Eye (tissue), 1 donor: ENCODE data around the gene SERPINA9.
"Not testable (repeated sequence)": the region's sequence is repeated elsewhere in the genome, so short reads cannot be mapped to it uniquely, and the experiment has no call there.

Experiments used
- DNase-seq: peaks from one replicate; pipeline ENCODE4 v3.0.0-alpha.2; 2015

SERPINA9 gene, protein sequence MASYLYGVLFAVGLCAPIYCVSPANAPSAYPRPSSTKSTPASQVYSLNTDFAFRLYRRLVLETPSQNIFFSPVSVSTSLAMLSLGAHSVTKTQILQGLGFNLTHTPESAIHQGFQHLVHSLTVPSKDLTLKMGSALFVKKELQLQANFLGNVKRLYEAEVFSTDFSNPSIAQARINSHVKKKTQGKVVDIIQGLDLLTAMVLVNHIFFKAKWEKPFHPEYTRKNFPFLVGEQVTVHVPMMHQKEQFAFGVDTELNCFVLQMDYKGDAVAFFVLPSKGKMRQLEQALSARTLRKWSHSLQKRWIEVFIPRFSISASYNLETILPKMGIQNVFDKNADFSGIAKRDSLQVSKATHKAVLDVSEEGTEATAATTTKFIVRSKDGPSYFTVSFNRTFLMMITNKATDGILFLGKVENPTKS

DNA sequence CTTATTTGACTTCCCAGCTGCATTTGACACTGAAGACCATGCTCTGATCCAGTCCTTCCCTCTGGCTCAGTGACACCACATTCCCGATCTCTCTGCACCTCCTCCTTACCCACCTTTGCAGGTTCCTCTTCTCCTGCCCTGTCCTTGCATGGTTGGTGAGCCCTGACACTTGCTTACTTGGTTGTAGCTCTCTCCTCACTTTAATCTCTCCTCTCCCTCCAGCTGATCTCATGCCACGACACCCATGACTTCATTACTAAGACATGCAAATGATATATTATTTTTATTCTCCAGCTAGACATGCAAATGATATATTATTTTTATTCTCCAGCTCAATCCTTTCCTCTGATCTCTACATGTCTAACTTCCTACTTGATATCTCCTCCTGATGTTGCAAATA, at the start of gene SERPINA9:
TSS of gene SERPINA9 (minus strand) at position 175 of the 400 bp plus-strand sequence. CDS start 6,357 bp downstream, outside the sequence.
- no peak for DNase-seq

DNA sequence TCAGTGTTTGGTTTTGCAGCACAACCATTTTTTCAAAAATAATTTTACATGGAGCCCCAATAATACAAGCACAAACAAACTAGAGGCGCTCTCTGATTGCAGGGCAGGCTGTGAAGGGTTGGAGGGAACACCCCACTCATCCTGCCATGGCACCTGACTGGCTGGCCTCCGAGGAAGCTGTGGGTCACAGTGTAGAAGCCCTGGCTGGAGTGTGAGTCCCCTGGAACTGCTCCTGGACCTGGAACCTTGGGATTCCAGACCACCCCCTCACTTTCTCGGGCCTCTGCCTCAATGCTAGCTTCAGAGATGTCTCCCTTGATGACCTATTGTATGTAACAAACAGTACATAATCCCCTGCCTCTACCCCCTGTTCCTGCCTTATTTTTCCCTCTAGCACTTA, 48.1 kb upstream of the SERPINA9 start:
- DNase-seq, result no peak

DNA sequence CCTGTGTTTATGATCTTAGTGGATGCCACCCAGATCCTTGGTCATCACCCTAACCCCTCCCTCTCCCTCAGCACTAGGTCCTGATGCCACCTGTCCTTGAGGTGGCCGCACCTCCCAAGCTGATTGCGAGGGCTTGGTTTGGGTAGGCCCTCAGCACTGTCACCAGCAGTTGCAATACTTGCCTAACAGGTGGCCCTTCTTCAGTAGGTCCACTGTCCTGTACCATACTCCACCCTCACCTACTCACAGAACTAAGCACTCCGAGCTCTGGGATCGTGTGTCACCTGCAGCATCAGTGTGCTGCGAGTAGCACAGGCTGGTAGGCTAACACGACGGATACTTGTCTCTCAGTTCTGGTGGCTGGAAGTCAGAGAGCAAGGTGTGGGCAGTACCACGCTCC, 47.3 kb upstream of the SERPINA9 start:
- DNase-seq, result no peak

DNA sequence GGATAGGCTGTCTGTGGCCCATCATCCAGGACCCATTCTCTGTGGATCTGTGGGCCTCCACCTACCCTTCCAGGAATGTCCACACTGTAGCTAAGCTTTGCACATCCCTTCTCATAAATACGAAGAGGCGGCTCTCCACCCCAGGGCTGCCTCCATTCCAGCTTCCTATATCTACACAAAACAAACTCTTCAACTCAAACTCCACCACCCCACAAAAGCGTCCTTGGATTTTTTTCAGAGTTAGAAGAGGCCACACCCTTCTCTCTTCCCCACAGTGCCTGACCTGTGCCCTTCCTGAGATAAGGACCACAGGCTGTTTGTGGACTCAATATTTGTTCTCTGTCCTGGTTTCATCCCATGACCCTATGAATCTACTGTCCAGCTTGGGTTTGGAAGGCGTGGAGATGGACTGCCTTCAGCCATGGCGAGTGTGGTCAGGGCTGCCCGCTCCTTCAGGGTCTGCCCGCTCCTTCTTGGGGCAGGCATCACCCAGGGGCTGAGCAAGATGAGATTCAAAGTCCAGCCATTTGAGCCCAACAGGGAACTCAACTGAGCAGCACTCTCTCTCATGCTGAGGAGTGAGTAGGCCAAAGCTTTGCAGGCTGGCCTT, 46.2 kb upstream of the SERPINA9 start:
- no peak for DNase-seq

DNA sequence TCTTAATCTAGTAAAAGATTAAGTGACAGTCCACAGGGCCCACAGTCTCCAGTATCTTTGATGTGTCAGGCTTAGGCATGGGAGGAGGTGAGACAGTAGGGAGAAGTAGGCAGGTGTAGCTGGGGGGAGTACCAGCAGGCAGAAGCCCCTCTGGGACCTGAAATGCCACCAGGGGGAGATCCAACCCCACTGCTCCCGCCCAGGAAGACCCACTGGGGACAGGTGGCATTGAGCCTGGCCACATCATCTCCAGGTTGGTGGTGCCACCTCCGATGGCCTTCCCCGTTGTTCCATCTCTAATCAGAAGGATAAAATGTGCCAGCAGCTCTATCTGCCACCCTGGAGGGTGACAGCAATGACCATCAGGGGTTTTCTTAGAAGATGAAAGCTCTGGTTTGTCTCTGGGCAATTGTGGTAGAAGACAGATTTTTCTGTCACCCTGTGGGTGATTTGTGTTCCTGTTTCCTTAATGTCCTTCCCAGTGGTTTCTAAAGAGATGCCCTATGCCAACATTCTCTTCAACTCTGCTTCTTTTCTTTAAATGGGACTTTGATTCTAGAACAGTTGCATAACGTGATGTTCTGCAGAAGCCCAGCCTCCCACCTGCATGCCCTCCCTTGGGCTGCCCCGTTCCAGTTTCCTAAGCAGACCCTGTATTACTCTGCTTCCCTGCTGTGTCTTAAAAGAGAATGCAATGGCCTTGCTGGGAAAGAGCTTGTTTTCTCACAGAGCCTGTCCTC, 45.5 kb upstream of the SERPINA9 start:
- DNase-seq, result no peak

DNA sequence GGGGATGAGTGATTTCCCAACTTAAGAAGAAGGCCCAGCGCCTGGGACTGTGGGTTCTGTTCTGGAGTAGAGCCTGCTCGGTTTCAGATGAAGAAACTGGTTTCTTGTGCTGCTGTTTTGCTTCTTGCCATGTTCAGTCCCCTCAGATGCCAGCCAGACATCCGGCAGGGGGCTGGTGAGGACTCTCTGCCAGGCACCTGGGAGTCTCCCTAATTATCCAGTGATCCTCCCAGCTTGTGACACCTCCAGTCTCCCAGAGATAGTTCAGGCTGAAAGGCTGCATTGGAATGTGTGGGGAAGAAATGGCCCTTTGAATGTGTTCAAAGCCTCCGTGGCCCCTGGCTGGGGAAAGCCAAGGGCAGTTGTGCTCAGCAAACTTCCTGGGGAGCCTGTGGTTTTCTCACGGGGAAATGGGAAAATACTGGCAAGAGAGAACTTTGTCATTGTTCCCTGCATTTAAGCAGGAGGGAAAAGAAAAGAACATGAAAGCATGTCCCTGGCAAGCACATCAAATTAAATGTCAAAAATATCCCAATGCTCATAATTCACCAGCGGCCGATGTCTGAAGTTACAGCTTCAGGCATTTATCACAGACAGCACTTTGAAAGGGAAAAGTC, 41.8 kb upstream of the SERPINA9 start:
- no peak for DNase-seq

DNA sequence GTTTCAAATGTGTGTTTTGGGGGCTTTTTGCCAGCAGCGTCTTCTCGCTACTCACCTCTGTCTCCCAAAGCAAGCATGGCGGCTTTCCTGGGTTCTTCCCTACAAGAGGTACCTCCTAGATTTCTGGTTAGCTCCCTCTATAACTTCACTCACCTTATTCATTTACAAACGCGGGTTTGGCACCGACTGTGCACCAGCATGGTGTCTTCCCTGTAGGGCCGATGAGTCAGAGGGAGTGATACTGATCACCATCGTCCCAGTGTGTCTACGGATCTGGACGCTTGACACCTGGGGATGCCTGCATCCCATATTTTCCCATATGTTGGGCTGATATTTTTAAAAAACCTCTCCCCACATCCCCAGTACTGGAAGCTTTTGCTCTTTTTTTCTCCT, 41.2 kb upstream of the SERPINA9 start:
- no peak for DNase-seq

DNA sequence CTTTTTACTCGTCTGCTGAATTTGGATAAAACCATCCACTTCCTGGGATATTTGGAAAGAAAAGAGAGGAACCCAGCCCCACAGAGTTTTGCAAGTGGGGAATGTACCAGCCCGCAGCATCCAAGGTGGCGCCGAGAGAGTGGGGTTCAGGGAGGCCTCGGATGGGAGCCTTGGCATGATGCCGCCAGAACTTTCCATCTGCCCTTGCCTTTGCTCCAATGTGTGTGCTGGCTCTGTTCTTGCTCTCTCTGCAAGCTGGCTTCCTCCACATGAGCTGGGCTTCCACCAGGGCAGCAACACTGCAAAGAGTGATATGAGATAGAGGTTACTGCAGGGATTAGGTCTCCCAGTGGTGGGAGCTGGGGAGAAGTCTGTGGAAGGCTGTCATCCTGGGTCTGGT, 39.9 kb upstream of the SERPINA9 start:
- DNase-seq, result no peak

DNA sequence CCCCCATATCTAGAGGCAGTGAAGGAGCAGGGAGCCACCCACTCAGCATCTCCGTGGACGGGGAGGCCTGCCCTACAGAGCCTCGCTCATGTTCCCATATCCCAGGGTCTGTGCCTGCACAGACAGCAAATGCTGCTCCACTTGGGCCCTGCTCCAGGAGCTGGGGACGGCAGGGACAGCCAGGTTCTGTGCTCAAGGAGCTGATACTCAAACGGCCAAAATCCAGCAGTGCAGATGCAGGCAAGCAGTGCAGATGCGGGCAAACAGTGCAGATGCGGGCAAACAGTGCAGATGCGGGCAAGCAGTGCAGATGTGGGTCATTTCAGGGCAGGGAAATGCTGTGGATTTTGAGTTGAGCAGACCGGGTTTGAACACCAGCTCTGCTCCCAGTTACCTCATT, 39.4 kb upstream of the SERPINA9 start:
- no peak for DNase-seq

DNA sequence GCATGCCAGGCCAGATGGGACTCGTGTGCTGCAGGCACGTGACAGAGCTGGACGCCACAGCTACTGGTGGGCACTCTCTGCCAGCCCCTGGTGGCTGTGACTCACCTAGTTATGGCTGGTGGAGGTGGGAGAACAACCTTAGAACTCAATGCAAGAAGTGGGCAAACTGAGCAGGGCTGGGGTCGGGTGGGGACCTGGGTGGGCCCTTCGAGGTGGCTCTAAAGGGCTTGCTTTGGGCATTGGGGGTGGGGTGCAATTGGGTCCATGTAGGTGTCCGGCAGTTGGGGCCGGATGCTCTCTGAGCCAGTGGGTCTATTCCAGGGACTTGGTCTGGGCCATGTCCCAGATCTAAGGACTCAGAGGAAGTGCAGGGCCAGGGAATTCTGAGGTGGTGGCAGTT, 38.4 kb upstream of the SERPINA9 start:
- DNase-seq, result no peak

DNA sequence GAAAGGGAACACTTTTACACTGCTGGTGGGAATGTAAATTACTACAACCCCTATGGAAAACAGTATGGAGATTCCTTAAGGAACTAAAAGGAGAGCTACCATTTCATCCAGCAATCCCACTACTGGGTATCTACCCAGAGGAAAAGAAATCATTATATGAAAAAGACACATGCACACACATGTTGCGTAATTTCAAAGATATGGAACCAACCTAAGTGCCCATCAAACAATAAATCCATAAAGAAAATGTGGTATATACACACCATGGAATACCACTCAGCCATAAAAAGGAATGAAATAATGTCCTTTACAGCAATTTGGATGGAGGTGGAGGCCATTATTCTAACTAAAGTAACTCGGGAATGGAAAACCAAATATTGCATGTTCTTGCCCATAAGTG, 34.5 kb upstream of the SERPINA9 start:
- DNase-seq, result not testable (repeated sequence)

DNA sequence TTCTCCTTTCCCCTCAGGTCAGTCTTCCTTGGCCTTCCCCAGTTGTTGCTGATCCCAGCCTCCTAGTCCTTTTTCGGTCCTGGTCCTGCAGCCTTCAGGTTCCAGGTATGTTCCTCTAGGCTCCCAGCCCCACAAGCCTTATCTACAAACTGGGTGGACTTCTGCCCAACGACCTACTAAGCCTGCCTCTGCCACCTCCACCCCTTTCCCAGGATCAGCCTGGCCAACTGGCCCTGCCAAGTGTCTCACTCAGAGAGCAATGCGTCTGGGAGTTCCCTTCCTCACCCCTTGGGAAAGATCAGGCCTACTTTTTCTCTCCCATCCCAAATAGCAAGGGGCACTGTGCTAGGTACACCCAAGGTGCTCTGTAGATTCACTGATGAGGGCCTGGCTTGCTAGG, 33.4 kb upstream of the SERPINA9 start, which contains the start of gene SERPINA12:
TSS of gene SERPINA12 (minus strand) at position 114 of the 400 bp plus-strand sequence. CDS start 11,072 bp downstream, outside the sequence.
- no peak for DNase-seq

DNA sequence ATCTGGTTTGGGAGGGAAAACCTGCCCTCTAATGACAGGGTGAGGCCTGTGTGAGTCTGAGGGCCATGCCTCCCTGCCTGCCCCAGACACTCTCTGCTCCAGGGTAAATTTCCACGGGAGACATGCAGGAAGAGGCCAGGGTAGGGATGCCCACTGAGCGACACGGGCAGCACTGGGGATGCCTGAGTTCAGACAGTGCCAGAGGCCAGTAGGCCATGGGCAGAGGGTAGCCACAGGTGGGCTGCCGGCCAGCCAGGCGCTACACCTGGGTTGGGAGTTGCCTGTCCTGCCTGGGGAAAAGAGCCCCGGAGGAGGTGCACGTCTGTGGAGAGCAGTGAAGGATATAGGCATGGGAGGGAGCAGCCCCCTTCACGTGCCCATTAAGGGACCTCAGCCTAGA, 29.6 kb upstream of the SERPINA9 start:
- DNase-seq, result no peak

DNA sequence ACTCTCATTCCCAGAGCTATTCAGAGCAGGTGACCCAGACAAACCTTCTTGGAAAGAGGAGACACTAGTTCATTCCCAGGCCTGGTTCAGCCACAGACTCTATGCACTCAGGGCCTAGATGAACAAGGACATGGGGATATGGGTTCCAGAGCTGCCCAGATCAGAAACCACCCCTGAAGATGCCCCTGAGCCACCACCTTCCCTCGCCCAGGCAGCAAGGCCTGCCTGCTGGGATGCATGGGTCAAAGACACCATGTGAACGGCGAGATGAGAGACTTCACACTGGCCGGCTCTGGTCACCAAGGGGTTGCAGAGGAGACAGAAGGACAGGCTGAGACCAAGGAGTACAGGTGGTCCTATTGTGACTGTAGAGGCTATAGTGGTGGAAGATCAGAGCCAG, 29.2 kb upstream of the SERPINA9 start:
- DNase-seq, result no peak

DNA sequence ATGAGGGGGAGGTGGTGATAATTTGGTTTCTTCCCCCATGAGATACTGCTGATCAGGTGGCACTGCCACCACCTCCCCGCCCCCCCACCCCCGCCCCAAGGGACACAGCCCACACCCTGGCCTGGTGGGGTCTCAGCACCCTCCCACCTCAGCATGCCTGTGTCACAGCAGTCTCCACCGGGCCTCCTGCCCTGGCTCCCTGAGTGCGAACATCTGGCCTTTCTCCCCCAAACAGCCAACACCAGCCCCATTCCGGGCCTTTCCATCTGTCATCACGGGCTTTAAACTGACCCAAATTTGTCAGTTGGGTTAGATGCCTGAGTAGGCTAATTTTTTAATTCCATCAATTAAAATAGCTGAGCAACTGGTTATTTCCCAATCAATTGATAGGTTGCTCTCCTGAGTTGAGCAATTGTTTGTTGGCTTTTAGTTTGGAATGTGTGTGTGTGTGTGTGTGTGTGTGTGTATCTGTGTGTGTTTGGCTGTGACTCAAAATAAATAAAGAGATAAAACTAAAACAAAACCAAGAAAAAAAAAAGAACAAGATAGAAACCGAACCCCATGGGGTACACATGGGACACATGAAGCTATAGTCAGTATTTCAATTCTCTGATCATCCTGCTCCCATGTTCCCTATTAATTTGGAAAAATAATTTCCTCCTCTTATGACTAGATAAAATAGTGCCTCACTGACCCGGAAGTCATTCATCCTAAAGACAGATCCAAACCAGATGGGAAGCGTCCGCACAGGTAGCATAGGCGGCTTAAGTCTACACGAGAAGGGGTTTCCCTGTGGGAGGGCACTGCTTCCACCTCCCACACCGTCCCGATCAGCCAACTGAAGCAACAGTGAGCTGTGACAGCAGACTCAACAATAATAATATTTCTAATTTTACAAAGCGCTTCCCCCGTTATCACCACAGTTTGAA, 25.9 kb upstream of the SERPINA9 start:
- no peak for DNase-seq

DNA sequence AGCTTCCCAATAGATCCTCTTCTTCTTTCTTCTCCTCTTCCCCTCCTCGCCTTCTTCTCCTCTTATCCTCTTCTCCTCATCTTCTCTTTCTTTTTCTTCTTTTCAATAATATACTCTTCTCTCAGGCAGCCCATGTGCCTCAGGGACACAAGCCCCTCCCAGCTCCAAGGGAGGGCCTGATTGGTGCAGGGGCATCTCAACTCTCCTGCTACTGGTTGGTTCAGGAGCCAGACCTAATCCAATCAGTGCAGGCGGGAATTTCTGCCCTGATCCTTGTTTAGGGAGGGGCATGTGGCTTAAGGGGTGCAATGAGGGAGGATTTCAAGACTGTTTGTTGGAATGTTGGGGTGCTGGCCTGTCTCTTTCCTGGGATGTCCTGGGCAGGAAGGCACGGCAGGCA, 24.3 kb upstream of the SERPINA9 start:
- DNase-seq, result no peak

DNA sequence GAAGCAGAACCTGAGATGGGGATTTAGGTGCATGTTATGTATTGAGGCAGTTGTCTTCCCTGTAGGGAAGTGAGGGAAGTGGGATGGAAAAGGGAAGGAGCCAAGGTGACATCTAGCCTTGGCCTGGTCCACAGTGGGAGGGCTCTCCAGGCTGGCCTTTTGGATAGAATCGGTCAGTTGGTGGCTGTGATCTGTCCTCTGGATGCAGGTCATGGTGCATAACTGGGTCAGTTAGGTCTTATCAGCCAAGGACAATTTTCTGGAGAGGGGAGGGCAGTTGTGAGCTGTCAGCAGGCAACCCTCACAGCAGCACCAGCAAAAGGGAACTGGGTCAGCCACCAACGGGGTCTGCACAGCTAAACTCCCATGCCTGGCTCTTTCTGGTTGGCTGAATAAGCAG, 23.7 kb upstream of the SERPINA9 start:
- DNase-seq, result no peak

DNA sequence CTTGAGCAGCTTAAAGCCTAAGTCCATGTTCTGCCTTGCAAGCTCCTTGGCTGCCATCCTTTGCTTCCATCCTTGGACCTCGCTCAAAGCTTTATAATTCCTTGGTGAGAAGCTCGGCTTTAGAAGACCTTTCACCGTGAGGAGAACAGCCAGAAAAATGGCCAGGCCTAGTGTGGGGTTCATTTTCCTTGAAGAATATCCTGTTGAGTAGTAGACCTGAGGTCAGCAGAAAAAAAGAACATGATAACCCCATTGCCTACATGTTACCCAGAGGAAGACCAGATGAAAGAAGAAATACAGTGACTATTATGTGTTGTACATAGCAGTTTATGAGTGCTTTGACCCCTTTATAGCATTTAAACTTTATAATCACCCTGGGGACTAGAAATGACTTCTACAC, 22.2 kb upstream of the SERPINA9 start:
- no peak for DNase-seq

DNA sequence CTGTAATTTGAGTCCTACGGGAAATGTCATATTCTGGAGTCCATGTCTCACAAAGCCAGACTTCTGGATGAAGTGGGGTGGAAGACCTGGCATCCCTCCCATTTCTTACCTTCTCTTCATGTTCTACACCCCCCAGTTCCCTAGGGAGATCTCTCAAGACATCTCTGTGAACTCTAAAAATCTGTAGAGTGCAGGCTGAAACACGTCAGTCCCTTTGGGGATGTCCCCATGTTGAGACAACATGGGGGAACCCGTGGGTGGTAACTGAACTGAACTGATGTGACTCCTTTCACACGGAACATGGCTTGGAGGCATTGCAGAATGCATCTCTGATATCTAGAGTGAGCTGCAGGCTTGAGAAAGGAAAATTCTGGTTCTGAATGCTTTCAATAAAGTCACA, 18.1 kb upstream of the SERPINA9 start:
- no peak for DNase-seq

DNA sequence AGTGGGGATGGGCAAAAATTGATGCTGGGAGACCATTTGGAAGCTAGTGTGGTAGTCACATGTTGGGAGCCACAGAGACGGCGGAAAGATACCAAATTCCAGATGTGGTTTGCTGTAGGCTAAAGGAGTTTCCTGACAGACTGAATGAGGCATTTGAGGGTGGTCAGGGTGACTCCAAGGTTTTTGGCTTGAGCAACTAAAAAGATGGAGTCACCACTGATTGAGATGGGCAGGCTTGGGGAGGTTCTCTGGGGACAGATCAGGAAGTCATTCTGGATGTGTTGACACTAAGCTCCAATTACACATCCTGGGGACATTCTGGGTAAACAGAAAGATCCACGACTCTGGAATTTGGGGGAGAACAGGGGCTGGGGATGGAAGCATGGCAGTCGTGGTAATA, 15.5 kb upstream of the SERPINA9 start:
- DNase-seq, result no peak

DNA sequence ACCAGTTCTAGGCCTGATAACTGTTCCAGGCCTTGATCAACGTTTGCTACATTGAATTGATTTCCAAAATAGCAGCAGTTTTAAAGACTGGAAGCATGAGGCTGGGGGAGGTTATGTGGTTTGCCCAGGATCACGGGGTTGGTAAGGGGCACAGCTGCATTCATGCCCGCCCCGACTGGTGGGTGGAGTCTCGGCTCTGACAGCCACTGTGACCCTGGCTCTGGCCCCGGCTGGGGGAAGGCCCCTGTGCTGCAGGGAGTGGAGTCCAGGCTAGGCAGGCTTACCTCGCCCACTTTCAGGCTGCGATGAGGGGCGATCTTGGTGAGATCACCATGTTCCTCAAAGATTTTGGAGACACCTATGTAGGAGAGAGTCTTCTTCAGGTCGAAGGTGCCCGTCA, 13.3 kb upstream of the SERPINA9 start:
- no peak for DNase-seq

DNA sequence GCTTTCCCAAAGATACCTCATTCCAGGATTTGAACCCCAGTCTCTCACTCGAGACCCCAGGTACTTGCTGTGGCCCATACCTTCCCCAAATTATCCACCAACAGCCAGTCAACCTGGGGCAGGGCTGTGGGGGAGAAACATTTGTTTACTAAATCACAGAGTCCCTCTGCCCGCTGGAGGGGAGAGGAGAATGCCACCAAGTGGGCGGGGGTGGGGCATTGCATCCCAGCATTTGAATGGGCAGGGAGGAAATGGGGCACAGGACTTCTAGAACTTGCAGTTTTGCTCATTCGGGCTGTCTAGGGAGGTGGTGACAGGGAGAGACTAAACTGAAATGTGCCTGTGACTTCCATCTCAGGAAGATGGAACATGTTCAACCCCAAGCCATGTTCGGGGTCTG, 10.9 kb upstream of the SERPINA9 start:
- no peak for DNase-seq
